Measurements from ENCODE around the gene FOXM1. TPM values are rescaled to one million over a fixed set of nuclear protein-coding genes. Genes with fewer than 3 reads are reported as not detected.

Gene FOXM1, protein sequence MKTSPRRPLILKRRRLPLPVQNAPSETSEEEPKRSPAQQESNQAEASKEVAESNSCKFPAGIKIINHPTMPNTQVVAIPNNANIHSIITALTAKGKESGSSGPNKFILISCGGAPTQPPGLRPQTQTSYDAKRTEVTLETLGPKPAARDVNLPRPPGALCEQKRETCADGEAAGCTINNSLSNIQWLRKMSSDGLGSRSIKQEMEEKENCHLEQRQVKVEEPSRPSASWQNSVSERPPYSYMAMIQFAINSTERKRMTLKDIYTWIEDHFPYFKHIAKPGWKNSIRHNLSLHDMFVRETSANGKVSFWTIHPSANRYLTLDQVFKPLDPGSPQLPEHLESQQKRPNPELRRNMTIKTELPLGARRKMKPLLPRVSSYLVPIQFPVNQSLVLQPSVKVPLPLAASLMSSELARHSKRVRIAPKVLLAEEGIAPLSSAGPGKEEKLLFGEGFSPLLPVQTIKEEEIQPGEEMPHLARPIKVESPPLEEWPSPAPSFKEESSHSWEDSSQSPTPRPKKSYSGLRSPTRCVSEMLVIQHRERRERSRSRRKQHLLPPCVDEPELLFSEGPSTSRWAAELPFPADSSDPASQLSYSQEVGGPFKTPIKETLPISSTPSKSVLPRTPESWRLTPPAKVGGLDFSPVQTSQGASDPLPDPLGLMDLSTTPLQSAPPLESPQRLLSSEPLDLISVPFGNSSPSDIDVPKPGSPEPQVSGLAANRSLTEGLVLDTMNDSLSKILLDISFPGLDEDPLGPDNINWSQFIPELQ
- 105 TPM for polyA plus RNA-seq (2013, experiment 1 of 4)
- 94.1 TPM for polyA plus RNA-seq (2013, experiment 2 of 4)
- 76.6 TPM for polyA plus RNA-seq (2013, experiment 3 of 4)
- polyA plus RNA-seq (2013, experiment 4 of 4), result 74.5 TPM

- Histone ChIP-seq H3K4me3 (ENCODE audit: insufficient read depth, low read depth, low read length) (peak within 1 kb of the TSS; percentile 98), H3K27me3 (ENCODE audit: control insufficient read depth, insufficient read depth, low read length, poor library complexity, severe bottlenecking) (no peaks in the 10 kb centered on the region), H3K27ac (ENCODE audit: insufficient read depth, low read depth, low read length, poor library complexity, severe bottlenecking) (peak within 1 kb of the TSS; percentile 85), H3K36me3 (ENCODE audit: control insufficient read depth, insufficient read depth, low read length) (peaks cover 20% of the 10 kb centered on the region), H3K9me3 (ENCODE audit: control insufficient read depth, low read length) (no peaks in the 10 kb centered on the region), H3K4me1 (ENCODE audit: control insufficient read depth, insufficient read depth, low read length) (peaks cover 6% of the 10 kb centered on the region)
- 1% methylated on average over 70 of the region's 70 CpGs for WGBS, 2 experiments
These were observed at the start of gene FOXM1, which contains the start of gene RHNO1 for GRCh38 chr12:2877047-2877952. FOXM1 (minus strand) TSS chr12:2877174; CDS start chr12:2874478, 2,696 bp downstream. RHNO1 (plus strand) TSS chr12:2877223; CDS start chr12:2885367, 8,144 bp downstream.

GRCh38 chr12:2925322-2925995 lies 48.5 kb upstream of the FOXM1 start:
- no peaks in the 10 kb centered on the region for H3K27me3 ChIP-seq (ENCODE audit: control insufficient read depth, insufficient read depth, low read length, poor library complexity, severe bottlenecking)
- no peaks in the 10 kb centered on the region for H3K9me3 ChIP-seq (ENCODE audit: control insufficient read depth, low read length)
- no peak overlapping the region for H3K27ac ChIP-seq (ENCODE audit: insufficient read depth, low read depth, low read length, poor library complexity, severe bottlenecking)
- no peak overlapping the region for H3K4me3 ChIP-seq (ENCODE audit: insufficient read depth, low read depth, low read length)
- WGBS, 2 experiments, result 95 to 97% methylated on average over 6 of the region's 6 CpGs
- peaks cover 17% of the 10 kb centered on the region for H3K36me3 ChIP-seq (ENCODE audit: control insufficient read depth, insufficient read depth, low read length)
- no peaks in the 10 kb centered on the region for H3K4me1 ChIP-seq (ENCODE audit: control insufficient read depth, insufficient read depth, low read length)

- Histone ChIP-seq H3K27me3 (ENCODE audit: control insufficient read depth, insufficient read depth, low read length, poor library complexity, severe bottlenecking) (no peaks in the 10 kb centered on the region), H3K4me1 (ENCODE audit: control insufficient read depth, insufficient read depth, low read length) (no peaks in the 10 kb centered on the region), H3K4me3 (ENCODE audit: insufficient read depth, low read depth, low read length) (no peak overlapping the region), H3K27ac (ENCODE audit: insufficient read depth, low read depth, low read length, poor library complexity, severe bottlenecking) (no peak overlapping the region), H3K9me3 (ENCODE audit: control insufficient read depth, low read length) (no peaks in the 10 kb centered on the region), H3K36me3 (ENCODE audit: control insufficient read depth, insufficient read depth, low read length) (peaks cover 17% of the 10 kb centered on the region)
- WGBS, 2 experiments, result 97 to 98% methylated on average over 3 of the region's 3 CpGs
These were observed 47.0 kb upstream of the FOXM1 start for GRCh38 chr12:2924019-2924418.

DNA sequence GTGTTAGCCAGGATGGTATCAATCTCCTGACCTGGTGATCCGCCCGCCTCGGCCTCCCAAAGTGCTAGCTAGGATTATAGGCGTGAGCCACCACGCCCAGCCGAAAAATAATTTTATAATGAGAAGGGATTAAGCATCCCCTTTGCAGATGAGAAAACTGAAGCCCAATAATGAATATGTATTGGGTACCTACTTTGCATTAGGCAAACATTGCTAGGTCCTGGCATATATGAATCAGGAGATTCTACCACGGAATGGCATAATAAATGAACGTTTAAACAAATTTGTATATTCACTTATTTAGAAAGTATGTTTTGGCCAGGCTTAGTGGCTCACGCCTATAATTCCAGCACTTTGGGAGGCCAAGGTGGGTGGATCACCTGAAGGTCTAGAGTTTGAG lies 46.1 kb upstream of the FOXM1 start:
- Histone ChIP-seq H3K9me3 (ENCODE audit: control insufficient read depth, low read length) (no peaks in the 10 kb centered on the region), H3K4me1 (ENCODE audit: control insufficient read depth, insufficient read depth, low read length) (no peaks in the 10 kb centered on the region), H3K36me3 (ENCODE audit: control insufficient read depth, insufficient read depth, low read length) (peaks cover 17% of the 10 kb centered on the region), H3K4me3 (ENCODE audit: insufficient read depth, low read depth, low read length) (no peak overlapping the region), H3K27ac (ENCODE audit: insufficient read depth, low read depth, low read length, poor library complexity, severe bottlenecking) (no peak overlapping the region), H3K27me3 (ENCODE audit: control insufficient read depth, insufficient read depth, low read length, poor library complexity, severe bottlenecking) (no peaks in the 10 kb centered on the region)
- WGBS, 2 experiments, result 95% methylated on average over 9 of the region's 9 CpGs

- Histone ChIP-seq H3K4me3 (ENCODE audit: insufficient read depth, low read depth, low read length) (no peak overlapping the region), H3K36me3 (ENCODE audit: control insufficient read depth, insufficient read depth, low read length) (peaks cover 17% of the 10 kb centered on the region), H3K9me3 (ENCODE audit: control insufficient read depth, low read length) (no peaks in the 10 kb centered on the region), H3K27me3 (ENCODE audit: control insufficient read depth, insufficient read depth, low read length, poor library complexity, severe bottlenecking) (no peaks in the 10 kb centered on the region), H3K4me1 (ENCODE audit: control insufficient read depth, insufficient read depth, low read length) (no peaks in the 10 kb centered on the region), H3K27ac (ENCODE audit: insufficient read depth, low read depth, low read length, poor library complexity, severe bottlenecking) (no peak overlapping the region)
- 71 to 78% methylated on average over 2 of the region's 2 CpGs for WGBS, 2 experiments
These were observed 45.4 kb upstream of the FOXM1 start for GRCh38 chr12:2922329-2922728.

DNA sequence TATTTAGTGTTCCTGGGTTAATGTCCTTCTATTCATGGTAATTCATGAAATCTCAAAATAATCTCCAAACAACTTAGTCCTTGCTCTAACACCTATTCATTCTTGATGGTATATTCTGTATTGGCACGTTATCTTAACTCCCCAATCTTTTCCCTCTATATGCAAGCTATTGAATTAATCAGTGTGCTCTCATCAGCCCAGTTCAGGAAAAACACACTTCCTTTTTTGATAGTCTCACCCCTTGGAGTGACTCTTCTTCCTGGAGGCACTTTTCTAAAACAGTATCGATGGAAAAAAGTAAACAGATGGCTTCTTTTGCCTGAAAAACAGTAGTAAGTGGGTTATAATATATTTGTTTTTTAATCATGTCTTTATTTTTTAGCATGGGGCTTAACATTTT lies 42.3 kb upstream of the FOXM1 start:
- WGBS, 2 experiments, result 91 to 98% methylated on average over 2 of the region's 2 CpGs
- Histone ChIP-seq H3K4me3 (ENCODE audit: insufficient read depth, low read depth, low read length) (no peak overlapping the region), H3K9me3 (ENCODE audit: control insufficient read depth, low read length) (no peaks in the 10 kb centered on the region), H3K27ac (ENCODE audit: insufficient read depth, low read depth, low read length, poor library complexity, severe bottlenecking) (no peak overlapping the region), H3K27me3 (ENCODE audit: control insufficient read depth, insufficient read depth, low read length, poor library complexity, severe bottlenecking) (no peaks in the 10 kb centered on the region), H3K4me1 (ENCODE audit: control insufficient read depth, insufficient read depth, low read length) (no peaks in the 10 kb centered on the region), H3K36me3 (ENCODE audit: control insufficient read depth, insufficient read depth, low read length) (peaks cover 17% of the 10 kb centered on the region)

GRCh38 chr12:2912216-2912575 lies 35.2 kb upstream of the FOXM1 start:
- H3K4me1 ChIP-seq (ENCODE audit: control insufficient read depth, insufficient read depth, low read length), result no peaks in the 10 kb centered on the region
- H3K27me3 ChIP-seq (ENCODE audit: control insufficient read depth, insufficient read depth, low read length, poor library complexity, severe bottlenecking), result no peaks in the 10 kb centered on the region
- WGBS, 2 experiments, result 91 to 94% methylated on average over 3 of the region's 3 CpGs
- H3K4me3 ChIP-seq (ENCODE audit: insufficient read depth, low read depth, low read length), result no peak overlapping the region
- no peaks in the 10 kb centered on the region for H3K36me3 ChIP-seq (ENCODE audit: control insufficient read depth, insufficient read depth, low read length)
- no peak overlapping the region for H3K27ac ChIP-seq (ENCODE audit: insufficient read depth, low read depth, low read length, poor library complexity, severe bottlenecking)
- no peaks in the 10 kb centered on the region for H3K9me3 ChIP-seq (ENCODE audit: control insufficient read depth, low read length)

- H3K36me3 ChIP-seq (ENCODE audit: control insufficient read depth, insufficient read depth, low read length), result no peaks in the 10 kb centered on the region
- 91 to 98% methylated on average over 2 of the region's 2 CpGs for WGBS, 2 experiments
- H3K27ac ChIP-seq (ENCODE audit: insufficient read depth, low read depth, low read length, poor library complexity, severe bottlenecking), result no peak overlapping the region
- H3K4me1 ChIP-seq (ENCODE audit: control insufficient read depth, insufficient read depth, low read length), result no peaks in the 10 kb centered on the region
- H3K9me3 ChIP-seq (ENCODE audit: control insufficient read depth, low read length), result no peaks in the 10 kb centered on the region
- no peaks in the 10 kb centered on the region for H3K27me3 ChIP-seq (ENCODE audit: control insufficient read depth, insufficient read depth, low read length, poor library complexity, severe bottlenecking)
- no peak overlapping the region for H3K4me3 ChIP-seq (ENCODE audit: insufficient read depth, low read depth, low read length)
These were observed 27.3 kb upstream of the FOXM1 start for GRCh38 chr12:2904260-2904659.

- no peak overlapping the region for H3K27ac ChIP-seq (ENCODE audit: insufficient read depth, low read depth, low read length, poor library complexity, severe bottlenecking)
- H3K4me3 ChIP-seq (ENCODE audit: insufficient read depth, low read depth, low read length), result no peak overlapping the region
- H3K36me3 ChIP-seq (ENCODE audit: control insufficient read depth, insufficient read depth, low read length), result no peaks in the 10 kb centered on the region
- WGBS, 2 experiments, result 85 to 87% methylated on average over 3 to 4 of the region's 4 CpGs
- no peaks in the 10 kb centered on the region for H3K9me3 ChIP-seq (ENCODE audit: control insufficient read depth, low read length)
- H3K4me1 ChIP-seq (ENCODE audit: control insufficient read depth, insufficient read depth, low read length), result no peaks in the 10 kb centered on the region
- H3K27me3 ChIP-seq (ENCODE audit: control insufficient read depth, insufficient read depth, low read length, poor library complexity, severe bottlenecking), result no peaks in the 10 kb centered on the region
These were observed 25.4 kb upstream of the FOXM1 start for GRCh38 chr12:2902272-2902880.

Measured in ectodermal cell (in vitro differentiated cells).